Mesendoderm (in vitro differentiated cells): ENCODE measurements around the gene S1PR1.
"Not testable (repeated sequence)": the region's sequence is repeated elsewhere in the genome, so short reads cannot be mapped to it uniquely, and the experiment has no call there.

ENCODE experiments used
- DNase-seq: peaks from one replicate; pipeline ENCODE4 v3.0.0; 2013
- H2AK5ac ChIP-seq: 2 replicates; pipeline ENCODE4 v1.6.1; 2013; ENCODE audit warnings: low read length, inconsistent platforms
- H2BK120ac ChIP-seq: 2 replicates; pipeline ENCODE4 v1.6.1; 2013; ENCODE audit warnings: low read depth, mild to moderate bottlenecking, low read length, moderate library complexity, mixed read lengths
- H2BK15ac ChIP-seq: replicated peaks from 2 replicates; pipeline ENCODE4 v1.6.1; 2013; ENCODE audit warnings: low read depth, mild to moderate bottlenecking, moderate library complexity
- H2BK5ac ChIP-seq: 2 replicates; pipeline ENCODE4 v1.6.1; 2013; ENCODE audit warnings: low read length, inconsistent platforms
- H3K18ac ChIP-seq: 2 replicates; pipeline ENCODE4 v1.6.1; 2013; ENCODE audit warnings: mild to moderate bottlenecking, low read length, mixed read lengths
- H3K23ac ChIP-seq: one replicate; pipeline ENCODE4 v1.6.1; 2013; ENCODE audit warnings: low read length
- H3K27ac ChIP-seq: 2 replicates; pipeline ENCODE4 v1.5.1; 2013; ENCODE audit warnings: low read depth, mild to moderate bottlenecking, inconsistent platforms, low read length, moderate library complexity
- H3K27me3 ChIP-seq: 2 replicates; pipeline ENCODE4 v1.6.1; 2013; ENCODE audit warnings: low read length, control low read depth, mild to moderate bottlenecking, inconsistent platforms; ENCODE audit not compliant: insufficient read depth, poor library complexity
- H3K36me3 ChIP-seq: 2 replicates; pipeline ENCODE4 v1.6.1; 2013; ENCODE audit warnings: low read length, inconsistent platforms; ENCODE audit not compliant: control insufficient read depth, insufficient read depth
- H3K4ac ChIP-seq: one replicate; pipeline ENCODE4 v1.6.1; 2013; ENCODE audit warnings: low read depth, mild to moderate bottlenecking, low read length, moderate library complexity
- H3K4me1 ChIP-seq: 2 replicates; pipeline ENCODE4 v1.6.1; 2013; ENCODE audit warnings: low read depth, low read length, inconsistent platforms; ENCODE audit not compliant: control insufficient read depth
- H3K4me2 ChIP-seq: 2 replicates; pipeline ENCODE4 v1.6.1; 2013; ENCODE audit warnings: low read length
- H3K4me3 ChIP-seq: 2 replicates; pipeline ENCODE4 v1.5.1; 2013; ENCODE audit warnings: mild to moderate bottlenecking, low read length
- H3K56ac ChIP-seq: one replicate; pipeline ENCODE4 v1.6.1; 2013; ENCODE audit warnings: low read length
- H3K79me1 ChIP-seq: 2 replicates; pipeline ENCODE4 v1.6.1; 2013; ENCODE audit warnings: low read length, inconsistent platforms
- H3K79me2 ChIP-seq: 2 replicates; pipeline ENCODE4 v1.6.1; 2013; ENCODE audit warnings: mild to moderate bottlenecking, low read length; ENCODE audit not compliant: control insufficient read depth, insufficient read depth
- H3K9ac ChIP-seq: 2 replicates; pipeline ENCODE4 v1.6.1; 2013; ENCODE audit warnings: low read length, inconsistent platforms
- H4K5ac ChIP-seq: one replicate; pipeline ENCODE4 v1.6.1; 2013; ENCODE audit warnings: low read length
- H4K8ac ChIP-seq: one replicate; pipeline ENCODE4 v1.6.1; 2013; ENCODE audit warnings: low read depth, mild to moderate bottlenecking, control low read depth, low read length, moderate library complexity
- WGBS: extraction: QIAGEN DNeasy Blood & Tissue Kit; methylation state at CpG from one replicate; pipeline ENCODE4 v1.1.7; 2013; ENCODE audit warnings: low lambda C conversion rate, missing lambda C conversion rate; ENCODE audit not compliant: insufficient coverage; ENCODE audit errors: extremely low coverage; 5-methylcytosine and 5-hydroxymethylcytosine counted together

The S1PR1 gene

GRCh38 chr1:101221945-101222429, 14.8 kb upstream of the S1PR1 start:
- no peak overlapping the region for H3K18ac ChIP-seq
- H2BK120ac ChIP-seq = no peak overlapping the region
- no peak for DNase-seq
- no peak overlapping the region for H3K23ac ChIP-seq
- H3K4me1 ChIP-seq = no peaks in the 10 kb centered on the region
- H2AK5ac ChIP-seq = no peak overlapping the region
- H2BK5ac ChIP-seq = no peak overlapping the region
- H3K36me3 ChIP-seq = no peaks in the 10 kb centered on the region
- no peaks in the 10 kb centered on the region for H3K79me1 ChIP-seq
- no peak overlapping the region for H3K4ac ChIP-seq
- no peak overlapping the region for H3K56ac ChIP-seq
- H3K9ac ChIP-seq = no peak overlapping the region
- no peak overlapping the region for H4K5ac ChIP-seq
- no peak overlapping the region for H3K4me3 ChIP-seq
- H3K79me2 ChIP-seq = no peaks in the 10 kb centered on the region
- WGBS = no CpG with 5 or more reads among the region's 1 CpG
- no peak overlapping the region for H4K8ac ChIP-seq
- H2BK15ac ChIP-seq = no peak overlapping the region
- no peak overlapping the region for H3K27ac ChIP-seq
- H3K27me3 ChIP-seq = no peaks in the 10 kb centered on the region
- no peak overlapping the region for H3K4me2 ChIP-seq

- WGBS = no CpG with 5 or more reads among the region's 2 CpGs
- no peak overlapping the region for H4K8ac ChIP-seq
- no peaks in the 10 kb centered on the region for H3K4me1 ChIP-seq
- H3K4me3 ChIP-seq = no peak overlapping the region
- no peak overlapping the region for H3K9ac ChIP-seq
- H3K27ac ChIP-seq = no peak overlapping the region
- H3K18ac ChIP-seq = no peak overlapping the region
- H2BK120ac ChIP-seq = no peak overlapping the region
- H4K5ac ChIP-seq = no peak overlapping the region
- DNase-seq = no peak
- no peaks in the 10 kb centered on the region for H3K79me2 ChIP-seq
- no peak overlapping the region for H3K4me2 ChIP-seq
- no peak overlapping the region for H2BK5ac ChIP-seq
- no peak overlapping the region for H2BK15ac ChIP-seq
- no peaks in the 10 kb centered on the region for H3K36me3 ChIP-seq
- H3K23ac ChIP-seq = no peak overlapping the region
- H3K79me1 ChIP-seq = no peaks in the 10 kb centered on the region
- no peak overlapping the region for H3K4ac ChIP-seq
- no peaks in the 10 kb centered on the region for H3K27me3 ChIP-seq
- no peak overlapping the region for H3K56ac ChIP-seq
- no peak overlapping the region for H2AK5ac ChIP-seq
Observed at GRCh38 chr1:101227837-101228236, 9.0 kb upstream of the S1PR1 start.

GRCh38 chr1:101228424-101229134, 8.2 kb upstream of the S1PR1 start:
- no peak overlapping the region for H3K4me3 ChIP-seq
- H2BK15ac ChIP-seq = no peak overlapping the region
- H3K4me2 ChIP-seq = no peak overlapping the region
- H3K4me1 ChIP-seq = no peaks in the 10 kb centered on the region
- no peak overlapping the region for H2BK120ac ChIP-seq
- no peak overlapping the region for H4K5ac ChIP-seq
- no CpG with 5 or more reads among the region's 6 CpGs for WGBS
- H3K56ac ChIP-seq = no peak overlapping the region
- no peaks in the 10 kb centered on the region for H3K27me3 ChIP-seq
- H2AK5ac ChIP-seq = no peak overlapping the region
- H2BK5ac ChIP-seq = no peak overlapping the region
- no peak overlapping the region for H3K9ac ChIP-seq
- no peaks in the 10 kb centered on the region for H3K79me2 ChIP-seq
- no peak overlapping the region for H3K27ac ChIP-seq
- H3K79me1 ChIP-seq = no peaks in the 10 kb centered on the region
- H3K4ac ChIP-seq = no peak overlapping the region
- H4K8ac ChIP-seq = no peak overlapping the region
- no peak overlapping the region for H3K23ac ChIP-seq
- no peak overlapping the region for H3K18ac ChIP-seq
- H3K36me3 ChIP-seq = no peaks in the 10 kb centered on the region
- DNase-seq = no peak

GRCh38 chr1:101232182-101232581, 4.6 kb upstream of the S1PR1 start:
- not testable (repeated sequence) for H3K4ac ChIP-seq, H3K36me3 ChIP-seq, H3K27me3 ChIP-seq, H2BK120ac ChIP-seq, H2BK5ac ChIP-seq, H3K79me1 ChIP-seq, H3K27ac ChIP-seq, H3K56ac ChIP-seq, H3K18ac ChIP-seq, H3K4me1 ChIP-seq, H4K5ac ChIP-seq, DNase-seq, H3K4me2 ChIP-seq, H3K4me3 ChIP-seq, H3K9ac ChIP-seq, H2BK15ac ChIP-seq, H3K23ac ChIP-seq, H2AK5ac ChIP-seq, H4K8ac ChIP-seq, H3K79me2 ChIP-seq

- Histone ChIP-seq H3K27me3 (peaks cover 5% of the 10 kb centered on the region), H2BK120ac (no peak overlapping the region), H3K4me3 (no peak overlapping the region), H3K36me3 (no peaks in the 10 kb centered on the region), H3K23ac (no peak overlapping the region), H3K18ac (no peak overlapping the region), H3K4me2 (no peak overlapping the region), H3K9ac (no peak overlapping the region), H4K8ac (no peak overlapping the region), H2AK5ac (no peak overlapping the region), H3K79me2 (no peaks in the 10 kb centered on the region), H2BK15ac (no peak overlapping the region), H3K4ac (no peak overlapping the region), H3K79me1 (no peaks in the 10 kb centered on the region), H3K4me1 (peaks cover 4% of the 10 kb centered on the region), H3K27ac (no peak overlapping the region), H3K56ac (no peak overlapping the region), H2BK5ac (no peak overlapping the region), H4K5ac (no peak overlapping the region)
- WGBS = no CpG with 5 or more reads among the region's 7 CpGs
- no peak for DNase-seq
Observed at GRCh38 chr1:101233495-101233894, 3.3 kb upstream of the S1PR1 start.

DNA sequence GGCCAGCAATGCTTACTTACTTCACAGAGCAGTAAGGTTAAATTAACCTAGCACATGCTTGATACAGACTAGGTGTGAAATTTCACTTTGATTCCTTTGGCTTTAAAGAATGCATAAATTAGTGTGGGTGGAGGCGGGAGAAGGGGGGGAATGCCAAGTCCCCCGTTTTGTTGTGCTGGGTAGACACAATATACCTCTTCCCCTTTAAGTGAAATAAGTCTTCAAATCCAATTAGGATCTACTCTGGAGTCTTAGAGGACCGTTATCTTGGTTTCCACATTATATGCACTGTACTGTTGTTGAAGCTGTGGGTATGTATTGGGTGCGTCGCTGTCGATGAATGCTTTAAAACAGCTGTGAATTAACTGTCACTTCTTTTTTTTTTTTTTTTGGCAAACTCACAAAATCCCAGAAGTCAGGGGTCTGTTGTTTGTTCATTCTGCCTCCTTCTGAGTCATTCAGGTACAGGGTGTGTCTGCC, 1.6 kb upstream of the S1PR1 start:
- Histone ChIP-seq H3K4me3 (no peak overlapping the region), H3K27ac (no peak overlapping the region), H2AK5ac (no peak overlapping the region), H2BK15ac (no peak overlapping the region), H3K23ac (no peak overlapping the region), H4K8ac (no peak overlapping the region), H3K56ac (no peak overlapping the region), H3K79me1 (no peaks in the 10 kb centered on the region), H3K4me2 (peak overlapping the region; percentile 51), H2BK5ac (no peak overlapping the region), H3K27me3 (peaks cover 5% of the 10 kb centered on the region), H3K36me3 (no peaks in the 10 kb centered on the region), H3K79me2 (no peaks in the 10 kb centered on the region), H4K5ac (no peak overlapping the region), H3K9ac (no peak overlapping the region), H2BK120ac (no peak overlapping the region), H3K4me1 (peaks cover 4% of the 10 kb centered on the region), H3K18ac (no peak overlapping the region), H3K4ac (no peak overlapping the region)
- no CpG with 5 or more reads among the region's 6 CpGs for WGBS
- DNase-seq = peak; percentile 32
